Measurements from ENCODE around the gene MCEMP1.

MCEMP1 gene

DNA sequence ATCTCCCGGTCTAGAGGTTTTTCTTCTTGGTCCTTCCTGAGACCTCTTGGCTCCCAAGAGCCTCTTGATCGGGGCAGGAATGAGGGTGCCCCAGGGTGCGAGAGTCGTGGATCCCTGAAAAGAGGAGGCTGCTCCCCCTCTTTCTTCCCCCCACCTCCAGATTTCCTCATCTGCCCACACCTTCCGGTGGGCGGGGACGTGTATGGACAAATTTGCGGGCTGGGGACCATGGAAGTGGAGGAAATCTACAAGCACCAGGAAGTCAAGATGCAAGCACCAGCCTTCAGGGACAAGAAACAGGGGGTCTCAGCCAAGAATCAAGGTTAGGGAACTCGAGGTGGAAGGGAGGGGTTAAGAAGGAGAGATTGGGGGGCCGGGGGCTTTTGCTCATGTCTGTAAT is at the start of gene MCEMP1:
MCEMP1 (plus strand) TSS at position 237 of the 400 bp plus-strand sequence; CDS start at position 268, 31 bp downstream.
- no peak for DNase-seq

DNA sequence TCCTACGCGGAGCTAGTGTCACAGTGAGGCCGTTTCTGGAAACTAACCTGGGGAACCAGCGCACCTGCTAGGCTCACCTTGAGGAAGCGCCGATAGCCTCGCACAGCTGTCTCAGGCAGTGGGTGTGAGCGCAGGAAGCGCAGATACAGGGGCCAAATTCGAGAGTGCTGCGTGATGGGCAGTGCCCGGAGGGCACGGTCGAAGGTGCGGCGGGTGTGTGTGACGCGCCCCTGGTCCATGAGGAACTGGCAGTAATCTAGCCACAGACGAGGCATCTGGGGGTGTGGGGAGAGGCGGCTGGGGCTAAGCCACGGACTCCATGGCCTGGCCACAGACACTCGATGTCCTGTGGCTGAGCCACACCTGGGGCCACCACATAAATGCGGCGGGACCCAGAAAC is 49.7 kb upstream of the MCEMP1 start:
- DNase-seq, result no peak

- DNase-seq, result no peak
Observed at GRCh38 chr19:7628589-7629311, 48.1 kb upstream of the MCEMP1 start.

DNA sequence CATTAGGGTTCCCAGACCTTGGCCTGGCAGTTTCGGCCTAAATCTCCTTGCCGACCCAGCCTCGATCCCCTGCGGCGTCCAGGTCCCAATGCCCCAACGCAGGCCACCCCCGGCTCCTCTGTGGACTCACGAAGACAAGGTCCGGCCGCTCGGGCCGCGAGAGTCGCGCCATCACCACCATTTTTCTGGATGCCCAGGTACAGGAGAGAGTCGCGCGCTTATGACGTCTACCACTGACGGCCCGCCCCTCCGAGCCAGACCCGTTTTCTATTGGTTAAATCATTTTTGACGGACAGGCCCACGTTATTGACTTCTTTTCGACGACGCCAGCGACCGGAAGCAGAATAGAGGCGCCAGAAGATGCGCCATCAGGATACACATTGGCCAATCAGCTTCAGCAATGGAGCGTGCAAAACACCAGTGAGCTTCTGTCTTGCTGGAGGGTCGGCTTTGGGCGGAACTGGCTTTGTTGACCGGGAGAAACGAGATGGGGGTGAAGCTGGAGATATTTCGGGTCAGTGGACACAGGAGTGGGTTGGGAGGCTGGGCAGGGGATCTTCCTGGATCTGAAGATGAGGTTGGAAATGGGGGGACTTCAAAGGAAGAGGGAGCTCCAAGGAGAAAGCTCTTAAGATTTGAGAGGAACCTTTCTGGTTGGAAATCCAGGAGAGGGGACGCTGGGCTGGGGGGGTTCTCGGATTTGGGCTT is 47.4 kb upstream of the MCEMP1 start, which contains the start of the genes PET100 and XAB2:
PET100 (plus strand) TSS at position 447 of the 708 bp plus-strand sequence; CDS start at position 488, 41 bp downstream.
XAB2 (minus strand) TSS at position 199 of the 708 bp plus-strand sequence; CDS start at position 181, 18 bp downstream.
- peak; percentile 93 for DNase-seq

DNA sequence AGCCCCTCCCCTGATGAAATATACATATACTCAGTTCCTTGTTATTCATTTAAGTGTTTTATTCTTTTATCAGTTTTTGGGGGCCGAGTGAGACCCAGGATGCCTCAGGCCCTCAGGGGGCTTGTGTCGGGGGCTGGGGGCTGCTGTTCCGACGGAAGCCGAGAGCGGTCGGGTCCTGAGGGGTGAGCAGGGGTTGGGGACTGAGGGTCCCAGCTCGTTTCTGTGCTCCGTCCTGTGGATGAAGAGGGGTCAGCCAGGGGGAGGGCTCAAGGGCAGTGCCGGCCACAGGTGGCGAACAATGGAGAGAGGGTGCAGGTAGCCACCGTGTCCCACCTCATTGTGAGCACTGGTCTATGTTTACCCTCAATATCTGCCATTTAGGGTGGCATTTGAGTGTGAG is 45.3 kb upstream of the MCEMP1 start:
- DNase-seq, result no peak

DNA sequence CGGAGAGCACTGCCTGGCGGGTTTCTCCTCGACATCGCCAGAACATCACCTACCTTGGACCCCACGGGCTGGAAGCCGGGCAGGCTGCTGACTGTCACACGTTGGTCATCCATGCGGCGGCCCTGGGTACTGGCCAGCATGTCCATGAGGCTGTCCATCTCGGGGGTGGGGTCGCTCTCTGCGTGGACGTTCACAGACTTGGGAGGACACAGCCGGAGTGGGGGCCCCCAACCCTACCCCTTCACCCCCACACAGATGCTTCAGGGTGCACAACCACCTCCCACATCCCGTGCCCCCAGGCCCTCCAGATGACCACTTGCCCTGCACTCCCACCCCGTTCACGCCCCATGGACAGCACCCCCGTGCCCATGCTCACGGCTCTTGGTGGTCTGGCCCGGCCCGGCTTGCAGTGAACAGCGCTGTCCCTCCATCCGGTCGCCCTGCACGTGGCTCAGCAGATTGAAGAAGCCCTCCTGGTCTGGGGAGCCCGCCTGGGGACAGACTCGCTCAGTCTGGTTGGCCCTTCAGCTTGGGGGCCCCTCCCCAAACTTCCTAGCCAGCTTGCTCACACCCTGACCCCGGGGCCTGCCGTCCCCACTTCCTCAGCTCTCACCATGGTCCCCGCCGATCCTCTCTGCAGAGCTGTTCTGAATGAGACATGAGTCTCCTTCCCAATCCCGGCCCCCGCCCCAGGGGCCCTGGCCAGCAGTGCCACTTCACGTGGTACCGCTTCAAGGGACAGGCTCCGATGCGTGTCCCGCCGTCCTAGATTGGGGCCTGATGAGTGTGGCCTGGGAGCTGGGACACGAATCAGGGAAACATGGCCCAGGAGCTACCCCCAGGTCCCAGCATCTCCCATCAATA is 44.3 kb upstream of the MCEMP1 start:
- no peak for DNase-seq

- DNase-seq, result no peak
Observed at GRCh38 chr19:7633698-7634097, 43.2 kb upstream of the MCEMP1 start, which contains the start of gene PCP2. PCP2 (minus strand) TSS chr19:7633719; CDS start chr19:7633457, 262 bp downstream.

- no peak for DNase-seq
Observed at GRCh38 chr19:7635670-7636069, 41.2 kb upstream of the MCEMP1 start.

DNA sequence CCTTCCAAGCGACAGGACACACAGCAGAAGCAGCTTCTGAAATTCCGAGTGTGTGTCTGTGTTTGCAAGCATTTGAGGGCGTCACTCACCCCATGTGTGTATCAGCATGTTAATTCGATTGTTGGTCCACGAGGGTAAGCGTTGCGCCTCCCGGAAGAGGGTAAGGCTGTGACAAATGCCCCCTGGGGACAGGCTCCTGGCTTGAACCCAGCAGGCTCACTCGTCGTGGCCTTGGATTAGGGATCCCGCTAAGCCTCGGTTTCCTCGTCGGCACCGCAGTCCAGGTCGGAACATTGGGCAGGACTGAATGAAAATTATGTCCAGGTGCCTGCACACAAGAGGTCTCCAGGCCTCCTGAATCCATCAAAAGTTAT is 40.6 kb upstream of the MCEMP1 start:
- DNase-seq, result no peak

DNA sequence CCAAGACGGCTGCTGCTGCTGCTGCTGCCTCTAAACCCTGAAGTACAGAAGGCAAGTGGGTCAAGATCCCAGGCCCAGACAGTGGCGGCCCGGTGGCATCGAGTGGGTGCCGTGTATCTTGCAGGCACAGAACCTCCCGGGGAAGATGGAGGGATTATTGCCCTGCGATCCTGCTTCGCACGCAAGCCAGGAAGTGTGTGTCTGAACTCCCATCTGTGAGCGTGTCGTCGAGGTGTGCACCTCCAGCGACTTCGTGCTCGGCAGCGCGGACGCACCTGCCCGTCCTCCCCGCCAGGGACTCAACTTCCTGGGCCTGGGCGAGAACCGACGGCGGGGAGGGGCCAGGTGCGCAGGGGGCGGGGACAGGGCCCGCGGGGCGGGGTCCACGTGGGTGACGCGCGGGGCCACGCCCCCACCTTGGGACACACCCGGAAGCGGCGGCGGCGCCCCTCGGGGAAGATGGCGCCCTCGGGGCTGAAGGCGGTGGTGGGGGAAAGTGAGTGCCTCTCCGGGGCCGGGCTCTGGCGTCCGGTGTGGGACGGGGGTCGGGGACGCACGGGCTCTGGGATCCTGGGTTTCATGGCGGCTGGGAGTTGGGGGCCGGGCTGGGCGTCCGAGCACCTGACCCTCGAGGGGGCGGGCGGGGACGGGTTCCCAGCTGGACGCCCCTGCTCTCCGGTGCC is 40.1 kb upstream of the MCEMP1 start, which contains the start of gene STXBP2:
STXBP2 (plus strand) TSS at position 420 of the 683 bp plus-strand sequence; CDS start at position 460, 40 bp downstream.
- peak; percentile 94 for DNase-seq

DNA sequence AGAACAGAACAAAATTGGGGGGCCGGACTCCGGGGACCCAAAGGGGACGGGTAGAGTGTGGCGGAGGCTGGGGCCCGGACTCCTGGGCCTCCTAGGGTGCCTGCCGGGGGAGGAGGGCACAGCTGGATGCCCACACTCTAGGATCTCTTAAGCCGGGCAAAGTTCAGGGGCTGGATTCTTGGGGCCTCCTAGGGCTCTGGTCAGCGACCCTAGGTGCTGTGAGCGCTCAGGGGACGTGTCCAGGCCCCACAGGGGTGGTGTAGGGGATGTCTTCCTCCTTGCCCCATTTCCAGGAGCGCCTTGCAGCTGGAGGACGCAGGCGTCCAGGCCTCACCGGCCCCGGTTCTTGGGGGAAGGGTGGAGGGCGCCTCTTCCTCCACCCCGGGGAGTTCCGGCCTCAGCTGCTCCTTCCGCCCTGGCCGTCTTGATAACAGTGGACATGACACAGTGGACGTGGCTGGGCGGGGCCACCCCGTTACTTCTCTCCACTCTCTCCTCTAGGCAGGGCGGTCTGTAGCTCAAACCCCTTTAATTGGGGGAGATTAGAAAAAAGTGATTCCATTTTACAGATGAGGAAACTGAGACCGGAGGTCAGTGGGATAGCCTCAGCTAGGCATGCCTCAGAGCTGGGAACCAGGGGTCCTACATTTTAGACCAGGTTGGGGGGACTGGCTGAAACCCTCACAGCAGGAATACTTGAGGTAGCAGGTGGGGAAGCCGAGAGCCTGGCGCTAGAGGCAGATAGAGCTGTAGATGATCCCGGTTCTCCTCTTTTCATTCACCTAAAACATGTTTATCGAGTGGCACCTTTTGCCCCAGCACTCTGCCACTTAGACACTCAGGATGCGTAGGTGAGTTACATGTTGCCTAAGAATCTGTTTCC is 39.3 kb upstream of the MCEMP1 start:
- DNase-seq, result no peak

DNA sequence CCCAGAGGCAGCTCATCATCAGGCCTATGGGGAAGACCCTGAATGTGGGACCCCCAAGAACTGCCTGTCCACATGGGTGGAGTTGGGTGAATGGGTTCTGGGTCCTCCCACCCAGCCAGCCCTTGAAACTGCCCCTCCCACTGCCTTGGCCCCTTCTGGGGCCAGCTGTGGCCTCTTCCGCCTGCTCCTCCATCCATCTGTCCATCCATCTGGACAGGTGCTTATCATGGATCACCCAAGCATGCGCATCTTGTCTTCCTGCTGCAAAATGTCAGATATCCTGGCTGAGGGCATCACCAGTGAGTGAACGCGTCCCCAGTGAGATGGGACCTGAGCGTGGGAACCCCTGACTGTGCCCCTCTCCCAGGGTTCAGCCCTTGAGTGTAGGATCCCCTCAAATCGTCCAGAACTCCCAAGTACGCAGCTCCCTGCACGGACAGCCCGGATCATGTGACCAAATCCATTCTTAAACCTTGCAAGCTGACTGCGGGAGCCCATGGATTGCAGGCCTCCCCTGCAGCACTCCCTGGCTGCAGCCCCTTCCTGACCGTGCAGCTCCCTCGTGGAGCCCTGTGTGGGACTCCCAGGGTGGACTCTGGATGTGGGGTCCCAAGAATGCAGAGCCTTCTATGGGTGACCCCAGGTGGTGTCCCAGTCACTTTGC is 38.0 kb upstream of the MCEMP1 start:
- DNase-seq, result no peak

DNA sequence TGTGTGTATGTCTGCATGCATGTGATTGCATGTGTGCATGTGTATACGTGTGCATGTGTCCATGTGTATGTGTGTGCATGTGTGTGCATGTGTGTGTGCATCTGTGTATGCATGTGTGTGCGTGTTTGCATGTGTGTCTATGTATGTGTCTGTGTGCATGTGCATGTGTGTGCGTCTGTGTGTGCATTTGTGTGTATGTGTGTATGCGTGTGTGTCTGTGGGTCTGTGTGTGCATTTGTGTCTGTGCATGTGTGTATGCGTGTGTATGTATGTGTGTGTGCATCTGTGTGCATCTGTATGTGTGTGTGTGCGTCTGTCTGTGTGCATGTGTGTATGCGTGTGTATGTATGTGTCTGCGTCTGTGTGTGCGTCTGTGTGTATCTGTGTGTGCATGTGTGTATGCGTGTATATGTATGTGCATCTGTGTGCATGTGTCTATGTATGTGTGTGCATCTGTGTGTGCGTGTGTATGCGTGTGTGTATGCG is 37.0 kb upstream of the MCEMP1 start:
- no peak for DNase-seq

DNA sequence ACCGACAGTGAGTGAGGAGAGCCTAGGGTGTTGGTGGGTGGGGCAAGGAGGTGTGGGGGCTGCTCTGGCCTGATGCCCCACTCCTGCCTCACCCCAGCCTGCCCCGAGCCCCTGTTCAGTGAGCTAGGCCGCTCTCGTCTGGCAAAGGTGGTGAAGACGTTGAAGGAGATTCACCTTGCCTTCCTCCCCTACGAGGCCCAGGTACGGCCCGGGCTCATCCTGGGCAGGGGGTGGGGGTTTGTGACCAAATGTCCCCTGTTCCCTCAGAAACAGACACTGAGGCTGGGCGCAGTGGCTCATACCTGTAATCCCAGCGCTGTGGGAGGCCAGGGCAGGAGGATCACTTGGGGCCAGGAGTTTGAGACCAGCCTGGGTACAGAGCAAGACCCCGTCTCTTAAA is 36.1 kb upstream of the MCEMP1 start:
- DNase-seq, result no peak

- DNase-seq, result no peak
Observed at GRCh38 chr19:7641290-7642276, 35.3 kb upstream of the MCEMP1 start.

DNA sequence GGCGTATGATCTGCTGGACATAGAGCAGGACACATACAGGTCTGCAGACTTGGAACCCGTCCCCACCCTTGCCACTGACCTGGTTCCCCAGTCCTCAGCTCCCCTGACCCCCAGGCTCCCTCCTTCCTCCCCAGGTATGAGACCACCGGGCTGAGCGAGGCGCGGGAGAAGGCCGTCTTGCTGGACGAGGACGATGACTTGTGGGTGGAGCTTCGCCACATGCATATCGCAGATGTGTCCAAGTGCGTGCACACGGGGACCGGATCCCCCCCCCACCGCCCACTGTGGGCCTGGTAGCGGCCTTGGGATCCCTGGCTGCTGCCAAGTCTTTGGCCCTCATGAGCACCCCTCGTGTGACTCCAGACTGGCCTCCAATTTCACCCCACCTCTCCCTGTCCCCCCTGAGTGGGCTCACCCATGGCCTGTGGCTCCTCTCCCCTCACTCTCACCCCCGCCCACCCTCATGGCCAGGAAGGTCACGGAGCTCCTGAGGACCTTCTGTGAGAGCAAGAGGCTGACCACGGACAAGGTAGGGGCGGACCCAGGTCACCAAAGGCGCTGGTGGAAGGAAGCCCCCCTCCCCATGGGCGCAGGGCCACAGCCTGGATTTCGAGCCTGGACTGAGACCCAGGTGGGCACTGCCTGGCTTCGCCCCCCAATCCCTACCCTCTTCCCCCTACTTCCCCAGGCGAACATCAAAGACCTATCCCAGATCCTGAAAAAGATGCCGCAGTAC is 34.4 kb upstream of the MCEMP1 start:
- DNase-seq, result no peak

GRCh38 chr19:7643031-7643415 is 33.9 kb upstream of the MCEMP1 start:
- no peak for DNase-seq

Measured in activated CD4-positive, alpha-beta T cell treated with anti-CD3 and anti-CD28 coated beads, Interleukin-2, amount 50 U/mL, for 1 hour (primary cell).